GM12801 (cell line): ENCODE data around the gene MBD3L1.

Experiments
- CTCF ChIP-seq: IDR thresholded peaks from one replicate; pipeline ENCODE4 v1.5.1; 2011; ENCODE audit warnings: control low read depth; ENCODE audit not compliant: insufficient read length; ENCODE audit errors: extremely low read depth

MBD3L1 gene

GRCh38 chr19:8832132-8833021 lies at the start of gene MBD3L1, which contains the start of gene ZNF558:
Gene MBD3L1, plus strand, starts transcription at chr19:8832377. Its CDS starts 10,302 bp downstream, at chr19:8842679.
Gene ZNF558, minus strand, starts transcription at chr19:8832304. Its CDS starts 9,645 bp downstream, at chr19:8822659.
- no peak for TF ChIP-seq CTCF

GRCh38 chr19:8794823-8795222 lies 37.4 kb upstream of the MBD3L1 start:
- TF ChIP-seq CTCF = no peak

GRCh38 chr19:8806661-8807060 lies 25.5 kb upstream of the MBD3L1 start:
- no peak for TF ChIP-seq CTCF

GRCh38 chr19:8811315-8812172 lies 20.6 kb upstream of the MBD3L1 start:
- no peak for TF ChIP-seq CTCF

GRCh38 chr19:8814176-8814575 lies 18.0 kb upstream of the MBD3L1 start:
- no peak for TF ChIP-seq CTCF

GRCh38 chr19:8815780-8816179 lies 16.4 kb upstream of the MBD3L1 start:
- TF ChIP-seq CTCF = no peak

GRCh38 chr19:8820234-8820633 lies 11.9 kb upstream of the MBD3L1 start:
- no peak for TF ChIP-seq CTCF
